K562 (cell line): ENCODE results near the gene FAM171A2. TPM values are rescaled to one million over a fixed set of nuclear protein-coding genes. Genes with fewer than 3 reads are reported as not detected.

Source experiments
- AFF4 ChIP-seq: sonication (generic); formaldehyde crosslinking; IDR thresholded peaks from 2 replicates; pipeline ENCODE4 v1.8.0; 2023; ENCODE audit warnings: mild to moderate bottlenecking, missing genetic modification reagents
- CBFA2T2 ChIP-seq: fragments of 450-650 bp; conservative IDR thresholded peaks from 2 replicates; pipeline ENCODE4 v1.6.1; 2017; ENCODE audit warnings: mild to moderate bottlenecking
- CHD7 ChIP-seq: fragments of 200-600 bp; sonication (generic); IDR thresholded peaks from one replicate; pipeline ENCODE4 v1.6.1; 2012; ENCODE audit warnings: mild to moderate bottlenecking, low read depth, low read length, inconsistent platforms
- HLTF ChIP-seq: fragments of 450-650 bp; IDR thresholded peaks from 2 replicates; pipeline ENCODE4 v1.6.1; 2016
- PHB ChIP-seq: fragments of 250-450 bp; sonication (Bioruptor Pico); IDR thresholded peaks from 2 replicates; pipeline ENCODE4 v1.5.0; 2021
- POLR2G ChIP-seq: fragments of 200-400 bp; formaldehyde crosslinking; IDR thresholded peaks from 2 replicates; pipeline ENCODE4 v1.6.1; 2017; ENCODE audit warnings: low read depth, mild to moderate bottlenecking, antibody characterized with exemption, low read length, moderate library complexity
- RAD51 ChIP-seq: fragments of 450-650 bp; IDR thresholded peaks from 2 replicates; pipeline ENCODE4 v1.7.1; 2016; ENCODE audit warnings: low read depth, mild to moderate bottlenecking, borderline replicate concordance
- RUNX1 ChIP-seq: sonication (generic); IDR thresholded peaks from 2 replicates; pipeline ENCODE4 v1.6.1; 2016; ENCODE audit warnings: antibody characterized with exemption, low read depth
- THAP7 ChIP-seq: fragments of 250-450 bp; sonication (Bioruptor Pico); IDR thresholded peaks from 2 replicates; pipeline ENCODE4 v1.5.0; 2021
- polyA plus RNA-seq, 8 experiments: library from polyadenylated mRNA; depleted of rRNA in 4 of 8; stranded (reverse) in 5 of 8; unstranded in 3 of 8; fragments of >200 nt; fragmentation: Nextera tagmentation in 2 of 8; fragmentation: Illumina TruSeq in 1 of 8; extraction: Ambion mirVana in 2 of 8; extraction: Trizol in 1 of 8; gene quantifications; 2 replicates each; pipeline versions ENCODE4 v1.2.1 to v1.2.3, GENCODE V29; 2011 to 2014; ENCODE audit warnings: inconsistent platforms in 1 of 8, missing spikeins in 1 of 8
- total RNA-seq, 7 experiments: library from RNA; depleted of rRNA in 6 of 7; stranded (reverse); fragments of >200 nt in 6 of 7; fragmentation: Illumina TruSeq in 2 of 7; extraction: Trizol in 2 of 7; gene quantifications; 2 replicates each; pipeline versions ENCODE4 v1.2.1 to v1.2.3, GENCODE V29; 2011 to 2021; ENCODE audit warnings: low replicate concordance in 1 of 7
- TF ChIP-seq, protein P1 (sequence below): sonication (generic); formaldehyde crosslinking; IDR thresholded peaks from 2 replicates; pipeline ENCODE4 v1.8.1; 2022; ENCODE audit warnings: missing genetic modification reagents

Gene FAM171A2
- total and polyA plus RNA-seq, 9 of the 15 experiments (the other 6 are each of a cell fraction or from before 2014, with no cell fraction given), result 0.10 to 10.2 (median 2.0) TPM; not detected in 1

DNA sequence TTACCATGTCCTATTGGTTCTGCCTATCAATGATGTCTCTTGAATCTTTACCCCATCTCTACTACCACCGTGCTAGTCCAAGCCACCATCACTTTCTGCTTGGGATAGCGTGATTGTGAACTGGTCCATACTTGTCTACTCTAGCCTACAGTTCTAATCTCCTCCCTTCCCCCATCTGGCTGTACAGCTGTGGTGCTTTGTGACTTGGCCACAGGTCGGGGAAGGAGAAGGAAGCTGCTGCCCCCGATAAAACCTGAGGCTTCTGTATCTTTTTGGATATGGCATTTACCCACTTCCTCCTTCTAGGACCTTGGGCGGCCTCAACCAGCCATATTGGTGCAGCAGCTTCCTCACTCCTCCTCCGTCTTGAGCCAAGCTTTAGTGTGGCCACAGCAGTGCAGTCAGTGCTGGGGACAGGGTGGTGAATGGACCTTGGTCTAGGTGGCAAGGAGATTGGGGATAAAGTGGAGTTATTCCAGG, 26.1 kb upstream of the FAM171A2 start (continued):
- TF ChIP-seq CHD7 (no peak), RUNX1 (no peak), THAP7 (CRISPR knock-in tag) (no peak), RAD51 (no peak), POLR2G (no peak), PHB (CRISPR knock-in tag) (no peak), CBFA2T2 (peak; percentile 90), AFF4 (no peak), HLTF (no peak)
- TF ChIP-seq, protein P1, sequence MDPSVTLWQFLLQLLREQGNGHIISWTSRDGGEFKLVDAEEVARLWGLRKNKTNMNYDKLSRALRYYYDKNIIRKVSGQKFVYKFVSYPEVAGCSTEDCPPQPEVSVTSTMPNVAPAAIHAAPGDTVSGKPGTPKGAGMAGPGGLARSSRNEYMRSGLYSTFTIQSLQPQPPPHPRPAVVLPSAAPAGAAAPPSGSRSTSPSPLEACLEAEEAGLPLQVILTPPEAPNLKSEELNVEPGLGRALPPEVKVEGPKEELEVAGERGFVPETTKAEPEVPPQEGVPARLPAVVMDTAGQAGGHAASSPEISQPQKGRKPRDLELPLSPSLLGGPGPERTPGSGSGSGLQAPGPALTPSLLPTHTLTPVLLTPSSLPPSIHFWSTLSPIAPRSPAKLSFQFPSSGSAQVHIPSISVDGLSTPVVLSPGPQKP (CRISPR knock-in tag), result no peak
